HEK293T (cell line): ENCODE measurements around the gene ZNF316.
"Not testable (repeated sequence)": the region's sequence is repeated elsewhere in the genome, so short reads cannot be mapped to it uniquely, and the experiment has no call there.

Experiments used
- CTCF ChIA-PET: fragments of 350-600 bp; formaldehyde crosslinking; extraction: SDS; loops from one replicate; lab custom pipeline; 2021; ENCODE audit warnings: antibody characterized with exemption, inconsistent platforms; lab: Yijun Ruan, JAX
- POLR2A ChIA-PET: fragments of 350-600 bp; formaldehyde crosslinking; extraction: SDS; loops from one replicate; lab custom pipeline; 2020; ENCODE audit warnings: antibody characterized with exemption, inconsistent platforms; lab: Yijun Ruan, JAX
- DNase-seq: peaks from one replicate; pipeline ENCODE4 v3.0.0; 2012; ENCODE audit warnings: mixed read lengths; ENCODE audit errors: extremely low spot score
- ARNT ChIP-seq: fragments of 450-650 bp; IDR thresholded peaks from 2 replicates; pipeline ENCODE4 v1.6.1; 2017; ENCODE audit warnings: mild to moderate bottlenecking
- CTBP1 ChIP-seq: fragments of 450-650 bp; IDR thresholded peaks from 2 replicates; pipeline ENCODE4 v1.6.1; 2016; ENCODE audit warnings: borderline replicate concordance
- ELF4 ChIP-seq: fragments of 450-650 bp; IDR thresholded peaks from 2 replicates; pipeline ENCODE4 v1.6.1; 2017; ENCODE audit warnings: antibody characterized with exemption
- FOXA1 ChIP-seq: fragments of 450-650 bp; IDR thresholded peaks from 2 replicates; pipeline ENCODE4 v1.6.1; 2016; ENCODE audit warnings: mild to moderate bottlenecking
- FOXK2 ChIP-seq: fragments of 450-650 bp; IDR thresholded peaks from 2 replicates; pipeline ENCODE4 v1.6.1; 2016; ENCODE audit warnings: mild to moderate bottlenecking
- FOXM1 ChIP-seq: fragments of 450-650 bp; IDR thresholded peaks from 2 replicates; pipeline ENCODE4 v1.6.1; 2017; ENCODE audit warnings: mild to moderate bottlenecking, borderline replicate concordance
- HDGF ChIP-seq: fragments of 450-650 bp; IDR thresholded peaks from 2 replicates; pipeline ENCODE4 v1.6.1; 2017; ENCODE audit warnings: antibody characterized with exemption, borderline replicate concordance
- L3MBTL2 ChIP-seq: fragments of 450-650 bp; conservative IDR thresholded peaks from 2 replicates; pipeline ENCODE4 v1.6.1; 2016; ENCODE audit warnings: mild to moderate bottlenecking
- LEF1 ChIP-seq: fragments of 450-650 bp; IDR thresholded peaks from 2 replicates; pipeline ENCODE4 v1.6.1; 2017; ENCODE audit warnings: mild to moderate bottlenecking, borderline replicate concordance
- NFRKB ChIP-seq: fragments of 450-650 bp; IDR thresholded peaks from 2 replicates; pipeline ENCODE4 v1.6.1; 2016; ENCODE audit warnings: mild to moderate bottlenecking, moderate library complexity
- PKNOX1 ChIP-seq: fragments of 450-650 bp; IDR thresholded peaks from 2 replicates; pipeline ENCODE4 v1.6.1; 2016
- SP1 ChIP-seq: fragments of 450-650 bp; IDR thresholded peaks from 2 replicates; pipeline ENCODE4 v1.6.1; 2017
- SUZ12 ChIP-seq: fragments of 450-650 bp; IDR thresholded peaks from 2 replicates; pipeline ENCODE4 v1.6.1; 2016; ENCODE audit warnings: mild to moderate bottlenecking
- TARDBP ChIP-seq: fragments of 450-650 bp; IDR thresholded peaks from 2 replicates; pipeline ENCODE4 v1.6.1; 2016
- ZNF384 ChIP-seq: fragments of 450-650 bp; IDR thresholded peaks from 2 replicates; pipeline ENCODE4 v1.6.1; 2016

ZNF316 gene

GRCh38 chr7:6658618-6659345, 21.7 kb downstream of the ZNF316 start:
- CTCF ChIA-PET: no interaction called here

GRCh38 chr7:6670851-6671250, 33.7 kb downstream of the ZNF316 start:
- POLR2A ChIA-PET, CTCF ChIA-PET, DNase-seq: not testable (repeated sequence)

More at GRCh38 chr7:6658618-6659345, 21.7 kb downstream of the ZNF316 start:
- no peak for DNase-seq
- TF ChIP-seq PKNOX1: no peak
- POLR2A ChIA-PET: no interaction called here

- TF ChIP-seq FOXM1: no peak
- no peak for TF ChIP-seq CTBP1
- TF ChIP-seq LEF1: no peak
- TF ChIP-seq HDGF: no peak
- no peak for TF ChIP-seq FOXK2
- no peak for TF ChIP-seq SP1
- no peak for TF ChIP-seq ARNT
- no peak for TF ChIP-seq ZNF384
- ChIA-PET POLR2A (no interaction called here), CTCF (no interaction called here)
- DNase-seq: no peak
Measured at GRCh38 chr7:6675807-6676405, 38.8 kb downstream of the ZNF316 start.

- ChIA-PET POLR2A (no interaction called here), CTCF (no interaction called here)
- DNase-seq: no peak
- no peak for TF ChIP-seq PKNOX1
Measured at GRCh38 chr7:6680146-6680545, 43.0 kb downstream of the ZNF316 start.

- CTCF ChIA-PET: no interaction called here
- POLR2A ChIA-PET: no interaction called here
- TF ChIP-seq HDGF: no peak
- peak; percentile 37; the same call in 1 of the 2 replicates for TF ChIP-seq NFRKB
Measured at GRCh38 chr7:6691103-6691502, 54.0 kb downstream of the ZNF316 start.

GRCh38 chr7:6691609-6692106, 54.5 kb downstream of the ZNF316 start:
- no peak for DNase-seq
- POLR2A ChIA-PET: no interaction called here
- TF ChIP-seq PKNOX1: no peak
- TF ChIP-seq SP1: no peak
- TF ChIP-seq ELF4: no peak
- no peak for TF ChIP-seq SUZ12
- no peak for TF ChIP-seq CTBP1
- TF ChIP-seq FOXA1: no peak
- TF ChIP-seq FOXM1: no peak
- no peak for TF ChIP-seq TARDBP
- no peak for TF ChIP-seq NFRKB
- no peak for TF ChIP-seq L3MBTL2
- CTCF ChIA-PET: no interaction called here

More at GRCh38 chr7:6691103-6691502, 54.0 kb downstream of the ZNF316 start:
- no peak for DNase-seq

- no peak for DNase-seq
- no peak for TF ChIP-seq SUZ12
- TF ChIP-seq TARDBP: no peak
- no peak for TF ChIP-seq FOXK2
- TF ChIP-seq ELF4: no peak
- no peak for TF ChIP-seq LEF1
- no peak for TF ChIP-seq PKNOX1
- no peak for TF ChIP-seq HDGF
- no peak for TF ChIP-seq SP1
- TF ChIP-seq FOXA1: no peak
- no peak for TF ChIP-seq L3MBTL2
- ChIA-PET POLR2A (no interaction called here), CTCF (no interaction called here)
Measured at GRCh38 chr7:6700793-6701192, 63.7 kb downstream of the ZNF316 start.
